ENCODE data around the gene NRROS.

Gene NRROS

DNA sequence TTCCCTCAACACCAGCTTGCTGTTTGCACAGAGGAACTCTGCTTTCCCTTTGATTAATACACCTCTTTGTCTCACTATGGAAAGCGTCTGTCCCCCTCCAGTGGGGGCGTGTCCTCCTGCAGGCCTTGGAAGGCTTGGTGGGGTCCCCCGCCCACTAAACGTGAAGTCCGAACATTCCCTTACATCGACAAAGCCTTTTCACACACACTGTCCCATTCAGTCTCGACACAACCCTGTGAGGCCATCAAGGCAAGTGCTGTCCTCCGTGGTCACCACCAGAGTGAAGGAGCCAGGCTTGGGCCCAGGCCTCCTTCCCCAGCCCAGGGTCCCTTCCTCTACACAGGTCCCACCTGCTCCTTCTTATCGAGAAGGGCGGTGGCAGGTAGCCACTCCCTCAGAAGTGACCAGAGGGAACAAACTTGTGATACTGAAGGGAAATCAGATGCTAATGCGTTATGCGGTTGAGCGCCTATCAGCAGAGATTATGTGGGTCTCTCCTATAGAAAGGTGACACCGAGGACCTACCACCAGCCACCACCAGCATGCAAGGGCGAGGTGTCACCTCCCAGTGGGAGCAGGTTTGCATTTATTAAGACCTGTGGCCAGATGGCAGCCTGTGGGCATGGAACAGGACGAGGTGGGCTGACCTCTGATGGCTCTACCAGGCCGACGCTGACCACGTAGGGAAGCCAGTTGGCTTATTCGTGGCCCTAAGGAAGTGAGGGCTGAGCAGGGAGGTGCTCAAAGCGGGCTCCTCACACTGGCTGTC is 6.6 kb downstream of the NRROS start:
- DNase-seq (ENCODE audit: low read depth, low spot score), result no peak

DNA sequence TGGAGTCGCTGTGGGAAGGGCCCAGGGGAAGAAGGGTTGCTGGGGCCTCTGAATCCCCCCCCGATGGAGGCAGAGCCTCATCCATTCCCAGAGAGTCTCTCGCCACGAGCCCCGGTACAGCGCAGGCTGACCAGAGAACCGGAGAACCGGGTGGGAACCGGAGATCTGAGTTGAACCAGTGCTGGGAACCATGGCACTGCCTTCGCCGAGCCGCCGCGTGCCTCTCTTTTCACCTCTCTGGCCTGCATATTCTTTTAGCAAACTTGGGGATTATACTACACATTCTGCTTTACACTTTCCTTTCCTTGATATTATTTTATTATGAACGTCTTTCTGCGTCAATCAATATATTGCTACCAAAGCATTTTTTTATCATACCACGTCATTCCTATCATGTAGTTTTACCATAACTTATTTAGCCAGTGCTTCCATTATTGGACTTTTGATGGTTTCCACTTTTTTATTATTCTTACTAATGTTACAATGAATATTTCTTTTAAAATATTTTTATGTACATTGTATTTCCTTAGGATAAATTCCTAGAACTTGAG is 7.2 kb downstream of the NRROS start:
- no peak overlapping the region for H3K27ac ChIP-seq
- DNase-seq (ENCODE audit: low read depth, low spot score), result no peak

More for the DNA sequence above, 6.6 kb downstream of the NRROS start:
- no peak overlapping the region for H3K27ac ChIP-seq

DNA sequence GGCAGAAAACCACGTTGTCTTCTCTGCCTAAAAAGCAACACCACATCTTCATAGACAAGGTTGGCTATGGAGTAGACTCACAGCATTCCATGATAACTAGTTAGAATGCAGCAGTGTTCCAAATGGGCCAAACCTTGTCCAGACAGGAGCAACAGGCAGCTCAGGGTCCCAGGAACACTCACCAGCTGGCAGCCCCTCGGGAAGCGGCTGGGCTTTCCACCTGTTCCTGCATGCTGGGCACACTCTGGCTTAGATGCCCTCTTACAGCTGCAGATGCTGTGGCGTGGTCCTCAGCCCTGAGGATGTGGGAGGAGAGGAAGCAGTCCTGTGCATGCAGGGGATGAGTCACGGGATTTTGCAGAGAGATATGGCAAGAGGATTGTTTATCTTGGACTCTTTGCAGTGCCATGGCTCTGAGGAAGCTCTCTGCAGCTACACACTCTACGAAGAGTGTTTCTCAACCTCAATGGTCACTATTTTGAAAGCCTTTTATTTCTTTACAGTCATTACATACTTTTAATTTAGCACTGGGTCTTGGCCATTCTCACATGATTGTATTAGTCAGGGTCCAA is 11.3 kb downstream of the NRROS start:
- peak; percentile 65 for DNase-seq (ENCODE audit: low read depth, low spot score)
- H3K27ac ChIP-seq, result peak overlapping the region; percentile 67

DNA sequence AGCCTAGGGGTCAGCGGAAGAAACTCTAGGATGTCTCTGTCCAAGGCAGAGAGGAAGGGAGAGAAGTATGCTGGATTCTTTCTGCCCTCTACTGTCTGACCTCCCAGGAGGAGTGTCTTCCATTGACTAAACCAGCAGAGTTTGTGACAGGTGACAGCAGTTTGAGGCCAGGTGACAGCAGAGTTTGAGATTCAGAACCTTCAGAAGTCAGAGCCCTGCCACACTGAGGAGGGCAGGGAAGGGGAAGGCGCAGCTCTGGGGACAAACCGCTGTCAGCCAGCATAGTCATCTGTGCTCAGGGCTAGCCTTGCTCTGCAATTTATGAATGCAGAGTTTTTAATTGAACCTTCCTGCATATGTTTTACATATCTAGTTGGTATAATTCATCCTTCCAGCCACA is 12.3 kb downstream of the NRROS start:
- DNase-seq (ENCODE audit: low read depth, low spot score), result no peak
- H3K27ac ChIP-seq, result peak overlapping the region; percentile 67

DNA sequence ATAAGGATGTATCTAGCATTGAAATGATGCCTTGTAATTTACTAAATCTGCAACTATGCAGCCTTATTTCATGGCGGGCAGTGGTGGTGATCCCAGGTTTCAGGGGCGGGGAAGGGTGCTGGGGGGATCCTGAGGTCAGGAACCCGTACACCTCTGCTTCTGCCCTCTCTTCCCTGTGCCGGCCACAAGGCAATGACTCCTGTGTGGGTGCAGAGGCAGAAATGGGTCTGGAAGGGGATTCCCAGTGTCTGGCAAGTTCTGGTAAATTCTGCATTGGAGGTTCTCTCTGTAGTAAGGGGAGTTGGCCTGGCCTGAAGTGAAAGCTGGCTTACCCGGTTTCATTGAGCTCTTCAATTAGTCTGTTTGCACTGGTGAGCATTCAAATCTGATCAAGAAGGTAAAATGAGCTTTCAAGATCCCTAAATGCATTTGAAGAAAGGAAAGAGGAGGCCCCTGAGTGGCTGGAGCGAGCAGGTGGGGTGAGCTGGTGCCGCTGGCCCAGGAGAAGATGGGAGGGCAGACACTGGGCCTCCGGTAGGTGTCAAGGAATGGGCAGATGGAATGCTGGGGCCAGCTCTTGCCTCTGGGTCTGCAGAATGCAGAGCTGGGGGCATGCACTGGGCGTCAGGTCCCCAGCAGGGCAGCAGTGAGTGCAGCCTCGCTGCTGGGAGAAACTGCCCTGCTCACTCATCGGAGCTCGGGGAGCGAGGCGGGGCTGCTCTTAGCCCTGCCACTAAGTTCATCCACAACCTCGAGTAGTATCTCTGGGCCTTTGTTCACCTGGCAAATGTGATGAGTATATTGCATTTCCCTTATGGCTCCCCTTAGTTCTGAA is 13.7 kb downstream of the NRROS start:
- H3K27ac ChIP-seq, result no peak overlapping the region
- no peak for DNase-seq (ENCODE audit: low read depth, low spot score)

DNA sequence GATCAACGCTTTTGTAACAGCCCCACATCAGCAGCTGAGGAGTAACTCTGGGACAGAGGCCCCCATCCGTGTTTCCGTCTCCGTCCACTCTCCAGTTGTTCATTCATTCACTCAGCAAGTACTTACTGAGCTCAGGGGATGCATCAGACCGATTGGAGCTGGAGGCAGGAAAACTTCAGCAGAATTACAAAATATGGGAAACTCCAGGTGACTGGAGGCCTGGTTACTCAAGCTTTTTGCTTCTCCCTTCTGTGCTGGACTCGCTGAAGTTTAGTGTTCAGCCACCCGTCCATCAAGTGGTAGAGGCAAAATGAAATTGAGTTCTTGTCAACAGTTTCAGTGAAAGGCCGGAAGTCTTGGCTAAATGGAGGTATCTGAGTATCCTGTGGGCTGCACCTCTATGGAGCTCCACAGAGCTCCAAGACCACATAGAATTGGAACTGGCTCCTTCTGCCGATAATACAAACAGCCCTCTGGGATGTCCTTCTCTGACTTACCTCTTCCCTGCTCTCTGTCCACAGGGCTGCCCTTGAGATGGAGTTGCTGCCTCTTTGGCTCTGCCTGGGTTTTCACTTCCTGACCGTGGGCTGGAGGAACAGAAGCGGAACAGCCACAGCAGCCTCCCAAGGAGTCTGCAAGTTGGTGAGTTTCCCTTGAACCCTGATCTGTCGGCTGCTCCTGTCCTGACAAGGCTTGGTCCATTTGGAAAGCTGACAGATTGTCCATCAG is 14.7 kb downstream of the NRROS start:
- no peak overlapping the region for H3K27ac ChIP-seq
- DNase-seq (ENCODE audit: low read depth, low spot score), result no peak

DNA sequence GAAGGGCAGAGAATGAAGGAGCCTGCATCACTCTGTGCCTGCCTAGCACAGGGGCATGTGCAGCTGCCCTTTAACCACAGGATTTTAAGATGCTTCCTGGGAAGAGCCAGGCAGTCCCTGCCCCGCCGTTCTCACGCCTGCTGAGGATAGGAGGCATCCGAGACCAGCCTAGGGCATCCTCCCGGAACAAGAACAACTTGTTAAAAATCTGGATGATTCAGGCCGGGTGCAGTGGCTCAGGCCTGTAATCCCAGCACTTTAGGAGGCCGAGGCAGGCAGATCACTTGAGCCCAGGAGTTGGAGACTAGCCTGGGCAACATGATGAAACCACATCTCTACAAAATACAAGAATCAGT is 15.2 kb downstream of the NRROS start:
- DNase-seq (ENCODE audit: low read depth, low spot score), result no peak
- no peak overlapping the region for H3K27ac ChIP-seq

DNA sequence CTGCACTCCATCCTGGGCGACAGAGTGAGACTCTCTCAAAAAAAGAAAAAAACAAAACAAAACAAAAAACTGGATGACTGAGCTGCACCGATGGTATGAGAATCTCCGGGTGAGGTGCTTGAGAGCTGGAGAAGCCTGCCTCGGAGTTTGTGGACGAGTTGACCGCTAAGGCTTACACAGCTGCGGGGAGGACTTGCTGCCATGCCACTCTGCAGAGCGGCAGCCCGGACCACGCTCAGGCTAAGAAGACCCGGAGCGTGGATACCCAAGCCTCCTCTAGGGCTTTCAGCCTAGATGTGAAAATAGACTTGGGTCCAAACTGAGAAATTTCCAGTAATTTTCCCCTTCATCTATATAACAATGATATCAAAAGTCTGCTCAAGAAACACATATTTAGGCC is 16.0 kb downstream of the NRROS start:
- no peak for DNase-seq (ENCODE audit: low read depth, low spot score)
- no peak overlapping the region for H3K27ac ChIP-seq

DNA sequence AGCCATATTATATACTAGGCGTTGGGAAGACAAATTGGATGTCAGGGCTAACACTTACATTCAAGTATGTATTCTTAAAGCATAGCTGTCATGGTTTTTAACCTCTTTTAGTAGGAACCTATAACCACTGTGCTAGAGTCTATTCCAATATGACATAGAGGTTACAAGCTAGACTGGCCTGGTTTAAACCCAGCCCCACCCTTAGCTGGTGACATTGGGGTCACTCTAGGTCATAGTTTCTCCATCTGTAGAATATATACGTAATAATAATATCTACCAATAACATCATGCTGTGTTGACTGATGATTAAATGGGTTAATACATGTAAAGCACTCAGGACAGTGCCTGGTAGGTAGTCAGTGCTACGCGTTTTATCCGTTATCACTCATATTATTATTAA is 16.7 kb downstream of the NRROS start:
- no peak overlapping the region for H3K27ac ChIP-seq
- no peak for DNase-seq (ENCODE audit: low read depth, low spot score)

DNA sequence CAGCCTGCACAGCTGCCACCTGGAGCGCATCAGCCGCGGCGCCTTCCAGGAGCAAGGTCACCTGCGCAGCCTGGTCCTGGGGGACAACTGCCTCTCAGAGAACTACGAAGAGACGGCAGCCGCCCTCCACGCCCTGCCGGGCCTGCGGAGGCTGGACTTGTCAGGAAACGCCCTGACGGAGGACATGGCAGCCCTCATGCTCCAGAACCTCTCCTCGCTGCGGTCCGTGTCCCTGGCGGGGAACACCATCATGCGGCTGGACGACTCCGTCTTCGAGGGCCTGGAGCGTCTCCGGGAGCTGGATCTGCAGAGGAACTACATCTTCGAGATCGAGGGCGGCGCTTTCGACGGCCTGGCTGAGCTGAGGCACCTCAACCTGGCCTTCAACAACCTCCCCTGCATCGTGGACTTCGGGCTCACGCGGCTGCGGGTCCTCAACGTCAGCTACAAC is 20.4 kb downstream of the NRROS start:
- H3K27ac ChIP-seq, result no peak overlapping the region
- DNase-seq (ENCODE audit: low read depth, low spot score), result no peak

DNA sequence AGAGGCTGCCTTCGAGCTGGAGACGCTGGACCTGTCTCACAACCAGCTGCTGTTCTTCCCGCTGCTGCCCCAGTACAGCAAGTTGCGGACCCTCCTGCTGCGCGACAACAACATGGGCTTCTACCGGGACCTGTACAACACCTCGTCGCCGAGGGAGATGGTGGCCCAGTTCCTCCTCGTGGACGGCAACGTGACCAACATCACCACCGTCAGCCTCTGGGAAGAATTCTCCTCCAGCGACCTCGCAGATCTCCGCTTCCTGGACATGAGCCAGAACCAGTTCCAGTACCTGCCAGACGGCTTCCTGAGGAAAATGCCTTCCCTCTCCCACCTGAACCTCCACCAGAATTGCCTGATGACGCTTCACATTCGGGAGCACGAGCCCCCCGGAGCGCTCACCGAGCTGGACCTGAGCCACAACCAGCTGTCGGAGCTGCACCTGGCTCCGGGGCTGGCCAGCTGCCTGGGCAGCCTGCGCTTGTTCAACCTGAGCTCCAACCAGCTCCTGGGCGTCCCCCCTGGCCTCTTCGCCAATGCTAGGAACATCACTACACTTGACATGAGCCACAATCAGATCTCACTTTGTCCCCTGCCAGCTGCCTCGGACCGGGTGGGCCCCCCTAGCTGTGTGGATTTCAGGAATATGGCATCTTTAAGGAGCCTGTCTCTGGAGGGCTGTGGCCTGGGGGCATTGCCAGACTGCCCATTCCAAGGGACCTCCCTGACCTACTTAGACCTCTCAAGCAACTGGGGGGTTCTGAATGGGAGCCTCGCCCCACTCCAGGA is 21.1 kb downstream of the NRROS start:
- no peak for DNase-seq (ENCODE audit: low read depth, low spot score)
- no peak overlapping the region for H3K27ac ChIP-seq

DNA sequence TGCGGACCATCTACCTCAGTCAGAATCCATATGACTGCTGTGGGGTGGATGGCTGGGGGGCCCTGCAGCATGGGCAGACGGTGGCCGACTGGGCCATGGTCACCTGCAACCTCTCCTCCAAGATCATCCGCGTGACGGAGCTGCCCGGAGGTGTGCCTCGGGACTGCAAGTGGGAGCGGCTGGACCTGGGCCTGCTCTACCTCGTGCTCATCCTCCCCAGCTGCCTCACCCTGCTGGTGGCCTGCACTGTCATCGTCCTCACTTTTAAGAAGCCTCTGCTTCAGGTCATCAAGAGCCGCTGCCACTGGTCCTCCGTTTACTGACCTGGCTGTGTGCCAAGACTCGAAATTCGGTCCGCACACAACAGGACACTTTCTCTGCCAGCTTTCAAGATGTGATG is 21.9 kb downstream of the NRROS start:
- DNase-seq (ENCODE audit: low read depth, low spot score), result no peak
- H3K27ac ChIP-seq, result no peak overlapping the region

DNA sequence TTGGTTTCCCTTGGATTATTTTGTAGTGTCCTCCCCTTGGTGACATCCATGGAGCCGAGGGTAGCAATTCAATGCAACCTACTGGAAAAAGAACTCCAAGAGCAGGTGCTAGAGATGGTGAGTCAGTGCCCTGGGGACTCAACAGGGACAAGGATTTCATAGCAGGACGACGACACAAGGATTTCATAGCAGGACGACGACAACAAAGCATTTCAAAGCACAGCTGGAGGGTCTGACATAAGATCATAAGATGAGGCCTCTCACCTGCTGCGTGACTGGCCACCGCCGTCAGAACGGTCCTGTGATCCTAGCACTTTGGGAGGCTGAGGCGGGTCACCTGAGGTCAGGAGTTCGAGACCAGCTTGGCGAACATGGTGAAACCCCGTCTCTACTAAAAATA is 22.5 kb downstream of the NRROS start:
- no peak for DNase-seq (ENCODE audit: low read depth, low spot score)
- H3K27ac ChIP-seq, result no peak overlapping the region

DNA sequence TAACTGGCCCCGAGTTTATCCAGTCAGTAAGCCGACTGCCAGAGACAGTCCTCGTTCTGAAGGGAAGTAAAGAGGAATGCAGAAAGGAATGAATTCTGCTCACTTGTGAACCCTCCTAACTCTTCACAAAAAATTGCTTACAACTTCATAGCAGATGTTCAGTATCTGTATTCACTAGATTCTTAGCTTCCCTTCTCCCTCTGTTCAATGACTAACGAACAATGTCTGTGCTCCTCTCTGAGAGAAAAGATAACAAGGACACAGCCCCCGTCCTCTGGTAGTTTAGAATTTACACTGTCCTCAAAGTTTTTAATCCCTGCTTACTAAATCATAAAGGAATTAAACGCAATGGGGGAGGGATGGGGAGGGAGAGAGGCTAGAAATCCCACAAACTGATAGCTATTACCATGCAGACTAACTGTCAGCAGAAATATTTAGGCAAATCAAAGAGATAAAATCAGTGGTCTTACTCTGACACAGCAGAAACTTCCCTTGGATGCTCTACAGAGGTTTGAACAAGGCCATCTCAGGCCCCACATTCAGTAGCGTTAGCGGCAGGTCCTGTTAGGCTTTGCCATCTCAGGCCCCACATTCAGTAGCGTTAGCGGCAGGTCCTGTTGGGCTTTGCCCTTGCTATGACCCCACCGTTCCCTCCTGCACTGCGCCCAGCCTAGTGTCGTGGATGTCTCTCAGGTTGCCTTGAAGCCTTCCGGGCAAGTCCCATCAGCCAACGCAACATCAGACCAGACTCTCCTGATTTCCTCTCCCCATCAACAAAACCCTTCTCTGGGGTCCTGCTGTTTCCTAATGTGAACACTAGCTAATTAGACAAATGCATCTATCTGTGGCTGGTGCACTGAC is 23.4 kb downstream of the NRROS start:
- no peak for DNase-seq (ENCODE audit: low read depth, low spot score)
- no peak overlapping the region for H3K27ac ChIP-seq

DNA sequence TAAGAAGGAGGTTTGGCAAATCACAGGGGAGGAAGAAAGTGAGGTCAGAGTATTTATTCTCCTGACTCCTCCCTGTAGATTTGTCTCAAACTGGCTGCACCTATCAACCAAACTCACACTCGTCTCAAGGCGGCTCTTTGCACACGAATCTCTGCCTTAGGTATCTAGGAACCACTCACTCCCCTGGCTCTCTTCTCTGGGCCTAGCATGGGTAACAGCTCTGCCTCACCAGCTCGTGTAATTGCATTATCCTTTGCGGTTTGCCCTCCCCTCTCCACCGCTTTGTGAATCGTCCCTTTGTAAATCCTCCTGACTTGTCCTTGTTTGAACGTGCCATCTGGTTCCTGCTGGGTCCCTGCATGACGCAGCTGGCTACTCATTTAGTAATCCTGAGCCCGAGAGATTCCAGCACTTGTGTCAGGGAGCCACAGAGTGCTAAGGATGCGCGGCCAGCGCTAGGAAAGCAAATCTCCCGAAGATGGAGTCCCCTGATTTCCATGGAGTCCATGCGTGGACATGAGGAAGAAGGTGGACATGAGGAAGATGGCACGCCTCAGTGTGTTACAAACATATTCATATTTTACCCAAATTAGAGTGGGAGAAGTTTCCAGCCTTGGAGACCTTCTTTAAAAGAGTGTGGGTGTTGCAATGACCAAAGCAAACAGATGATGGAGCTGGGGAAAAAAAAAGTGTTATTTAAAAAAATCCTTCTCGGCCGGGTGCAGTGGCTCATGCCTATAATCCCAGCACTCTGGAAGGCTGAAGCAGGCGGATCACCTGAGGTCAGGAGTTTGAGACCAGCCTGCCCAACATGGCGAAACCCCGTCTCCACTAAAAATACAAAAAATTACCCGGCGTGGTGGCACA is 26.7 kb downstream of the NRROS start:
- peak overlapping the region; percentile 51 for H3K27ac ChIP-seq
- DNase-seq (ENCODE audit: low read depth, low spot score), result peak; percentile 76

DNA sequence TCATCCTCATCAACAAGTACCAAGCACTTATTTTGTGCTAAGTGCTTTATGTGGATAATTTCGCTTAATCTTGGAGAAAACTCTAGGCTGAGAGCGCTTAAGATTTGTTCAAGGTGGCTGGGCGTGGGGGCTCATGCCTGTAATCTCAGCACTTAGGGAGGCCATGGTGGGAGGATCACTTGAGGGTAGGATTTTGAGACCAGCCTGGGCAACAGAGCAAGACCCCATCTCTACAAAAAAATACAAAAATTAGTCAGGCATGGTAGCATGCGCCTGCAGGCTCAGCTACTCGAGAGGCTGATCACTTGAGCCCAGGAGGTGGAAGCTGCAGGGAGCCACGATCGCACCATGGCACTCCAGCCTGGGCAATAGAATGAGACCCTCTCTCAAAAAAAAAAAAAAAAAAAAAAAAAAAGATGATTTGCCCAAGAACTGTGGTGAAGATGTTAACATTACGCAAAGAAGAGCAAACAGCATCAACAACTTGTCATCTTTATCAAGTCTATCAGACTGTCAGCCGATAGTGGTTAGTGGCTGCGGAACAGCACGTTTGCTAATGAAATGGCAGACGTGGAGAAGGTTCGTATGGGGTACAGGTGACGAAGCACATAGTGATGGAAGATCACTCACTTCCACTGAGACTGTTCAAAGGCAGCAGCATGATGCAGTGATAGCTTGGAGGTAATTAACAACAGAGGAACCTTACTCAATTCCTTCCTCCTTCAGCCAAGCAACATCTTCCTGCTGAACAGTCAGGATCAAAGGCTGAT is 27.7 kb downstream of the NRROS start:
- H3K27ac ChIP-seq, result no peak overlapping the region
- DNase-seq (ENCODE audit: low read depth, low spot score), result no peak

DNA sequence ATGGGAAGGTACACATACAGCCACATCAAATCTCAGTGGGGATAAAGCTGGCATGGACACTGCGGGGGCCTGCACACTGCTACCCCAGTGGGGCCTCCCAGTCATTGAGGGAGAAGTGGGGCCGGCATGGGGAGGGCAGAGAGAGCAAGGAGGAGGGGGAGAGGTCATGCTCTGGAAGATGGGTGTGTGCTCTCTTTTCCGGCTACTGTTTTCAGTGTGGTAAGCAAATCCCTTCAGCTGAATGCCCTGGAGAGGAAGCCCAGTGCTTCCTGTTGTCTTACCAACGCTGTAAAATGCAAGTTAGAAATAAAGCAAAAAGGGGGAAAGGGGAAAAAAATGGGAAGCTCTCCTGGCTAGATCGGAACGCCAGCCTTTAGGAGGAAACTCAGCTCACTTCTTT is 30.8 kb downstream of the NRROS start:
- H3K27ac ChIP-seq, result no peak overlapping the region
- DNase-seq (ENCODE audit: low read depth, low spot score), result no peak

All from epithelial cell of prostate (primary cell).